RWPE2 (cell line): ENCODE results near the gene MCM10.

Experiments used
- ATAC-seq: fragments of 200-7000 bp; cut with Tn5 transposase; 3 replicates; pipeline ENCODE4 v1.9.1; 2021; ENCODE audit warnings: low read depth
- DNase-seq: peaks from one replicate; pipeline ENCODE4 v3.0.0-alpha.2; 2020; ENCODE audit warnings: low spot score
- H3K27ac ChIP-seq: fragments of 450-650 bp; 2 replicates; pipeline ENCODE4 v1.5.1; 2017; ENCODE audit warnings: mild to moderate bottlenecking; ENCODE audit not compliant: poor library complexity, severe bottlenecking
- H3K27me3 ChIP-seq: fragments of 250-450 bp; sonication (Bioruptor Pico); 2 replicates; pipeline ENCODE4 v1.5.1; 2021; ENCODE audit warnings: mild to moderate bottlenecking, moderate library complexity; ENCODE audit not compliant: insufficient read depth, poor library complexity, severe bottlenecking
- H3K36me3 ChIP-seq: fragments of 250-450 bp; sonication (Bioruptor Pico); 2 replicates; pipeline ENCODE4 v1.5.1; 2020; ENCODE audit warnings: low read depth, mild to moderate bottlenecking, moderate library complexity
- H3K4me1 ChIP-seq: fragments of 250-450 bp; sonication (Bioruptor Pico); 2 replicates; pipeline ENCODE4 v1.5.1; 2021; ENCODE audit warnings: mild to moderate bottlenecking, moderate library complexity; ENCODE audit not compliant: insufficient read depth, poor library complexity, severe bottlenecking
- H3K4me3 ChIP-seq: fragments of 250-450 bp; sonication (Bioruptor Pico); 2 replicates; pipeline ENCODE4 v1.5.1; 2021; ENCODE audit warnings: mild to moderate bottlenecking, moderate library complexity; ENCODE audit not compliant: severe bottlenecking
- H3K9me3 ChIP-seq: fragments of 250-450 bp; sonication (Bioruptor Pico); 2 replicates; pipeline ENCODE4 v1.5.1; 2021; ENCODE audit warnings: mild to moderate bottlenecking, moderate library complexity; ENCODE audit not compliant: severe bottlenecking
- CTCF ChIP-seq: fragments of 450-650 bp; IDR thresholded peaks from one replicate; pipeline ENCODE4 v1.5.1; 2017; ENCODE audit warnings: mild to moderate bottlenecking, moderate library complexity; ENCODE audit not compliant: poor library complexity, severe bottlenecking

MCM10 gene

GRCh38 chr10:13221572-13221971 lies 60.2 kb downstream of the MCM10 start:
- H3K4me1 ChIP-seq: no peaks in the 10 kb centered on the region
- H3K9me3 ChIP-seq: no peaks in the 10 kb centered on the region
- H3K4me3 ChIP-seq: no peak overlapping the region
- no peak for TF ChIP-seq CTCF
- DNase-seq (no peak), ATAC-seq (no peak)
- H3K36me3 ChIP-seq: no peaks in the 10 kb centered on the region
- H3K27me3 ChIP-seq: no peaks in the 10 kb centered on the region
- H3K27ac ChIP-seq: no peak overlapping the region

DNA sequence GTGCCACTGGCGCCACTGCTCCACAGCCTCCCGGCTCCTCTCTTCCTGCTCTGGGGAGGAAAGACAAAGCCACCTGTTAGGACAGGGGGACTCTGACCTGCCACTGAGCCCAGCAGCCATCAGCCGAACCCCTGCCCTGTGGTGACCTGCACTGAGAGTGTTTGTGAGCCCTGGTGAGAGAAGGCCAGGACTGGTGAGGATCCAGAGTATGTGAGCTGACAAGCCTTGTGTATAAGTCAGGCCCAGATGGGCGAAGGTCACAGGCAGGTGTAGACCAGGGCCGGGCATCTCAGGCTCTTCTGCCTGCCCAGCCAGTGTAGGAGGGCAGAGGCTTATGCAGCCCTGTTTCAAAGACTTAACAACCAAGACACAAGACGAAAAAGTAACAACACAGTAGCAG lies 60.8 kb downstream of the MCM10 start:
- Histone ChIP-seq H3K4me1 (no peaks in the 10 kb centered on the region), H3K4me3 (no peak overlapping the region), H3K9me3 (no peaks in the 10 kb centered on the region), H3K27me3 (no peaks in the 10 kb centered on the region), H3K36me3 (no peaks in the 10 kb centered on the region), H3K27ac (no peak overlapping the region)
- DNase-seq: no peak
- TF ChIP-seq CTCF: no peak
- ATAC-seq: no peak

DNA sequence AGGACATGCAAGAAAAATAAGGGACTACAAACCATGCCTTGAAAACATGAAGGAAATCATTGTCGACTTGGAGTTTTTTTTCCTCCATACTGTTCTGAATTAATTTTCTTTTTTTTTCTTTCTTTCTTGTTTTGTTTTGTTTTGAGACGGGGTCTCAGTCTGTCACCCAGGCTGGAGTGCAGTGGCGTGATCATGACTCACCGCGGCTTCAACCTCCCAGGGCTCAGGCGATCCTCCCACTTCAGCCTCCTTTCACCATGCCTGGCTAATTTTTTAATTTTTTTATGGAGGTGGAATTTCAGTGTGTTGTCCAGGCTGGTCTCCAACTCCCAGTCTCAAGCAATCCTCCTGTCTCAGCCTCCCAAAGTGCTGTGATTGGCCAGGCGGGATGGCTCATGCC lies 61.2 kb downstream of the MCM10 start:
- ATAC-seq: no peak
- H3K27me3 ChIP-seq: no peaks in the 10 kb centered on the region
- H3K36me3 ChIP-seq: no peaks in the 10 kb centered on the region
- H3K9me3 ChIP-seq: no peaks in the 10 kb centered on the region
- H3K27ac ChIP-seq: no peak overlapping the region
- no peak overlapping the region for H3K4me3 ChIP-seq
- DNase-seq: no peak
- no peaks in the 10 kb centered on the region for H3K4me1 ChIP-seq
- TF ChIP-seq CTCF: no peak

GRCh38 chr10:13223241-13223640 lies 61.9 kb downstream of the MCM10 start:
- ATAC-seq (no peak), DNase-seq (no peak)
- H3K27ac ChIP-seq: no peak overlapping the region
- no peaks in the 10 kb centered on the region for H3K9me3 ChIP-seq
- H3K4me3 ChIP-seq: no peak overlapping the region
- H3K27me3 ChIP-seq: no peaks in the 10 kb centered on the region
- TF ChIP-seq CTCF: no peak
- H3K36me3 ChIP-seq: no peaks in the 10 kb centered on the region
- no peaks in the 10 kb centered on the region for H3K4me1 ChIP-seq

DNA sequence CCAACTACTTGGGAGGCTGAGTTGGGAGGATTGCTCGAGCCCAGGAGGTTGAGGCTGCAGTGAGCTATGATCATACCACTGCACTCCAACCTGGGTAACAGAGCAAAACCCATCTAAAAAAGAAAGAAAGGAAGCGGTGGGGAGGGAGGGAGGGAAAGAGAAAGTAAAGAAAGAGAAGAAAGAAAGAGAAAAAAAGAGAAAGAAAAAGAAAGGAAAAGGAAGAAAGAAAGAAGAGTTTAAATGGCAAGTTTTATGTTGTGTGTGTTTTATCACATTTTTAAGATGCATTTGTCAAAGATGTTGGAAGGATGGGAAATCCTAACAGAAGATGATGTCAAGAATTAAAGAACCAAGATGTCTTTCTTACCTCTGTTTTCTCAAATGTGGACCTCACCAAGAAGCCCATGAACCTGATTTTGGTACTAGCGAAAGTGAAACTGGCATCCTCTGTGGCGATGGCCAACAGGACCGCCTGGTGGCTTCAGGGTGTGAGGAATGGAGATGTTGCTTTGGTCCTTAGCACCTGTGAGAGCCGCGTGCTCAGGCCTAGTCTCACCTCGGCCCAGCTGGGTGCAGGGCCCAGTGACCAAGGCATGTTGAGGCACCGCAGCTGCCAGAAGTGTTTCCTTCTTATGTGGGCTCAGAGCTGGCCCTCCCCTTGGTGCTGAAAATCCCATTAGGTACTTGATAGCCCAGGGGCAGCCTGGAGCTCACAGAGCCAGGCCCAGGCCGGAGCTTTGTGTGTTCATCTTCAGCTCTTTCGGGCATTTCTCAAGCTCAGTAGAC lies 63.0 kb downstream of the MCM10 start:
- H3K4me1 ChIP-seq: no peaks in the 10 kb centered on the region
- TF ChIP-seq CTCF: no peak
- no peaks in the 10 kb centered on the region for H3K36me3 ChIP-seq
- ATAC-seq (no peak), DNase-seq (no peak)
- no peak overlapping the region for H3K4me3 ChIP-seq
- no peaks in the 10 kb centered on the region for H3K9me3 ChIP-seq
- H3K27me3 ChIP-seq: no peaks in the 10 kb centered on the region
- H3K27ac ChIP-seq: no peak overlapping the region
